MCF 10A (cell line): Measurements from ENCODE around the gene OR2T6. TPM values are rescaled to one million over a fixed set of nuclear protein-coding genes. Genes with fewer than 3 reads are reported as not detected.
"Not testable (repeated sequence)": the region's sequence is repeated elsewhere in the genome, so short reads cannot be mapped to it uniquely, and the experiment has no call there.

ENCODE experiments used
- BruUV-seq: library from RNA; stranded (reverse); fragments of 400-500 nt; replicated peaks from 2 replicates; lab custom pipeline; 2021; lab: Mats Ljungman, UMichigan
- CTCF ChIA-PET: fragments of 300-600 bp; sonication (Branson Sonifier 250); formaldehyde crosslinking; extraction: SDS; loops from one replicate; lab custom pipeline; 2021; ENCODE audit warnings: antibody characterized with exemption, inconsistent platforms; lab: Yijun Ruan, JAX
- POLR2A ChIA-PET: fragments of 300-600, 350-650 bp; sonication (Branson Sonifier 250); formaldehyde crosslinking; extraction: SDS; loops from one replicate; lab custom pipeline; 2020; ENCODE audit warnings: antibody characterized with exemption, inconsistent platforms; lab: Yijun Ruan, JAX
- DNase-seq: peaks from one replicate; pipeline ENCODE4 v3.0.0-alpha.2; 2018; ENCODE audit not compliant: unreplicated experiment
- H3K27ac Mint-ChIP-seq: one replicate; pipeline ENCODE4 v1.8.0; 2022; ENCODE audit warnings: mild to moderate bottlenecking, low read depth, mixed read lengths; ENCODE audit not compliant: unreplicated experiment
- H3K27me3 Mint-ChIP-seq: one replicate; pipeline ENCODE4 v1.8.0; 2022; ENCODE audit warnings: mixed read lengths; ENCODE audit not compliant: insufficient read depth, unreplicated experiment
- H3K36me3 Mint-ChIP-seq: one replicate; pipeline ENCODE4 v1.8.0; 2022; ENCODE audit warnings: mild to moderate bottlenecking, moderate library complexity, mixed read lengths; ENCODE audit not compliant: insufficient read depth, unreplicated experiment
- H3K4me1 Mint-ChIP-seq: one replicate; pipeline ENCODE4 v1.8.0; 2022; ENCODE audit warnings: mixed read lengths; ENCODE audit not compliant: insufficient read depth, unreplicated experiment
- H3K4me3 Mint-ChIP-seq: one replicate; pipeline ENCODE4 v1.8.0; 2022; ENCODE audit warnings: mild to moderate bottlenecking, moderate library complexity, mixed read lengths; ENCODE audit not compliant: unreplicated experiment
- H3K9me3 Mint-ChIP-seq: one replicate; pipeline ENCODE4 v1.8.0; 2022; ENCODE audit warnings: mixed read lengths; ENCODE audit not compliant: unreplicated experiment
- intact Hi-C: fragments of 100-400 bp; cut with micrococcal nuclease; formaldehyde crosslinking; loops from 2 replicates; pipeline ENCODE4 v1.14.1; 2022
- total RNA-seq: library from RNA; stranded (reverse); gene quantifications from 2 replicates; pipeline ENCODE4 v1.2.3, GENCODE V29; 2022

OR2T6 gene
- total RNA-seq, 1 experiment from 2014 or later = not detected

DNA sequence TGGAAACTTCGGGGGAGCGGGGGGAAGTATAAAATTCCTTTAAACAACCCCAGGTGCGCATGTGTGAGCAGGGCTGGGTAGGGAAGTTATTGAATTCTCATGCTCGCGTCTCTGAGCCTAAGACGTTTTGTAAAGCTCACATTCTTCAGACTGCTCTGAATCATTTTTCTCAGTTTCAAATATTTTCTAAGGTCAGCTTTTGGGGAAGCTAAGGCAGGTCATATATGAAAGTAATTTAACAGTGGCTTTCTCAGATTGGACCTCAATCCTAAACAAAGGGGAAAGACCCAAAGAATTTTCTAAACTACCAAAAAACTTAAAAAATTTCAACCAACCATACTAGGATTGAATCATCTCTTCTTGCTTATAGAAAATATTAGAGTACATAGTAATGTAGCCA, 59.4 kb downstream of the OR2T6 start:
- CTCF ChIA-PET, H3K36me3 Mint-ChIP-seq, H3K4me3 Mint-ChIP-seq, POLR2A ChIA-PET, H3K27ac Mint-ChIP-seq, DNase-seq, H3K9me3 Mint-ChIP-seq, intact Hi-C loops, H3K27me3 Mint-ChIP-seq, BruUV-seq: not testable (repeated sequence)
- peaks cover 11% of the 10 kb centered on the region for H3K4me1 Mint-ChIP-seq

DNA sequence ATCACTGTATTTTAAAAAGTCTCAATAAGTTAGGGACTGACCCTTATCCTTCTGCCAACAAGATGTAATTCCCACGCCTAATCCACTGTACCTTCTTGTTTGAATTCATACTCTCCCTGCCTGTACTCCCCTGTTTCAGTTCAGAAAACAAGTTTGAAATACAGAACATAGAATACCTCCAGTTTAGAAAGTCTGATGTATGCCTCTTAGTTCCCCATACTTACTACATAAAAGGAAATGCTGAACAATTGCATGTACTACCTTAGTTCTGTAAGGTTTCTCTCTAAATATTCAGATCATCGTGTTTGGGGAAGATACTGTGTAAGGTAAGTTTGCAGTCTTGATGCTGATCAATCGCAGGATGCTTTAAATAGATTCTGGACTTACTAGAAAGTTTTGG, 60.8 kb downstream of the OR2T6 start:
- H3K4me3 Mint-ChIP-seq, H3K9me3 Mint-ChIP-seq, H3K27me3 Mint-ChIP-seq, H3K27ac Mint-ChIP-seq, H3K36me3 Mint-ChIP-seq, DNase-seq, CTCF ChIA-PET, POLR2A ChIA-PET, intact Hi-C loops, BruUV-seq: not testable (repeated sequence)
- H3K4me1 Mint-ChIP-seq = peaks cover 11% of the 10 kb centered on the region

DNA sequence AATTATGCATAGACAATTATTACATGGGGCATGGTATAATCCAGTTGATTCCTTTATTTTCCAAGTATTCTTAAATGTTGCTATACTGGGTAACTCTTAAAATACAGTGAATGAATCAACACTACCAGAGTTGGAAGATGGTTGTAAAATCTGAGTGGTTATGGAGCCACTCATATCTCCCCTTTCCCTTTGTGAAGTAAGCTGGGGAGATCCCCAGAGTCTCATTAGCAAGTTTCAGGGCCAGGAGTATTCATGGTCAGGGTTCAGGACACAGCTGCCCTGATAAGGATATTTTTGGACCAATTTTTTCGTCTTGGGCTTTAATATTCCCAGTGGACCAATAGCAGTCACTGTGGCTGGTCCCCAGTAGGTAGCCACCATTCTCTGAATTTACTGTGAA, 63.1 kb downstream of the OR2T6 start:
- BruUV-seq, H3K36me3 Mint-ChIP-seq, CTCF ChIA-PET, H3K9me3 Mint-ChIP-seq, intact Hi-C loops, POLR2A ChIA-PET, H3K27ac Mint-ChIP-seq, H3K4me3 Mint-ChIP-seq, H3K4me1 Mint-ChIP-seq, H3K27me3 Mint-ChIP-seq, DNase-seq: not testable (repeated sequence)

DNA sequence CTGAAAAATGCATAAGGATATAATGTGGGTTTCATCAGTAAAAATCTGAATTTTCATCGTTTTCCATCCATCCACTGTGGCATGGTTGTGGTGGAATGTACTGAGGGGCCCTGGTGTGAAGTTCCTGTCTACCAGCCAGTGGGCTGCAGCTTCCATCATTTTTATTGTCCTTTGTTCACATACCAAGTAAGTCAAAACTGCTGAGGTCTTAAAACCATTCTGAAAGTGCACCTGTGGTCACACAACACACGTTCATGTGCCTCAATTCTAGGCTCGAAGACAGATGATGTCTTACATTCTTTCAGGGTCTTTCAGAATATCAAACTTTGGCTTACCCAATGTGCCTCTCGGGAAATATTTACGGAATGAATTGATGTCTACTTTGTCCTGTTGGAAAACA, 63.7 kb downstream of the OR2T6 start:
- H3K27ac Mint-ChIP-seq, CTCF ChIA-PET, H3K4me1 Mint-ChIP-seq, H3K9me3 Mint-ChIP-seq, intact Hi-C loops, H3K36me3 Mint-ChIP-seq, DNase-seq, BruUV-seq, H3K4me3 Mint-ChIP-seq, H3K27me3 Mint-ChIP-seq: not testable (repeated sequence)
- POLR2A ChIA-PET = interaction anchor here (1.2 kb wide), 1 partner anchor 303 kb away, joined by 3 read pairs; no protein-coding TSS in a partner anchor

Other genes with a start within 250 kb of the OR2T6 start
- gene OR2M5, start 230.6 kb upstream of the OR2T6 start, total RNA-seq = not detected in 2 replicates
- gene OR2M2, start 200.9 kb upstream of the OR2T6 start, total RNA-seq = not detected in 2 replicates
- not detected in 2 replicates for gene OR2M3, start 178.5 kb upstream of the OR2T6 start, total RNA-seq
- not detected in 2 replicates for gene OR2M4, start 144.3 kb upstream of the OR2T6 start, total RNA-seq
- not detected in 2 replicates for gene OR2T33, start 97.8 kb upstream of the OR2T6 start, total RNA-seq
- not detected in 2 replicates for gene OR2T12, start 72.3 kb upstream of the OR2T6 start, total RNA-seq
- not detected in 2 replicates for gene OR2M7, start 51.2 kb upstream of the OR2T6 start, total RNA-seq
- gene OR14C36, start 27.0 kb upstream of the OR2T6 start, total RNA-seq = not detected in 2 replicates
- gene OR2T4, start 14.1 kb upstream of the OR2T6 start, total RNA-seq = not detected in 2 replicates
- gene OR2T1, start 27.3 kb downstream of the OR2T6 start, total RNA-seq = not detected in 2 replicates
- gene OR2T2, start 69.9 kb downstream of the OR2T6 start, total RNA-seq = not detected in 2 replicates
- not detected in 2 replicates for gene OR2T3, start 97.6 kb downstream of the OR2T6 start, total RNA-seq
- gene OR2T5, start 112.8 kb downstream of the OR2T6 start, total RNA-seq = not detected in 2 replicates
- not detected in 2 replicates for gene OR2G6, start 132.3 kb downstream of the OR2T6 start, total RNA-seq
- not detected in 2 replicates for gene OR2T29, start 187.0 kb downstream of the OR2T6 start, total RNA-seq
- not detected in 2 replicates for gene OR2T34, start 199.0 kb downstream of the OR2T6 start, total RNA-seq
- not detected in 2 replicates for gene OR2T10, start 222.0 kb downstream of the OR2T6 start, total RNA-seq